NB4 (cell line): Measurements from ENCODE around the gene VAV2.

ENCODE experiments used
- MYC ChIP-seq: IDR thresholded peaks from 2 replicates; pipeline ENCODE4 v1.6.1; 2011; ENCODE audit warnings: low read depth, low read length
- POLR2A ChIP-seq: IDR thresholded peaks from 2 replicates; pipeline ENCODE4 v1.6.1; 2011; ENCODE audit warnings: mild to moderate bottlenecking; ENCODE audit not compliant: insufficient read length; ENCODE audit errors: extremely low read depth
- TF ChIP-seq, protein P1 (sequence below): IDR thresholded peaks from one replicate; pipeline ENCODE4 v1.5.1; 2012; ENCODE audit warnings: low read depth, low read length

DNA sequence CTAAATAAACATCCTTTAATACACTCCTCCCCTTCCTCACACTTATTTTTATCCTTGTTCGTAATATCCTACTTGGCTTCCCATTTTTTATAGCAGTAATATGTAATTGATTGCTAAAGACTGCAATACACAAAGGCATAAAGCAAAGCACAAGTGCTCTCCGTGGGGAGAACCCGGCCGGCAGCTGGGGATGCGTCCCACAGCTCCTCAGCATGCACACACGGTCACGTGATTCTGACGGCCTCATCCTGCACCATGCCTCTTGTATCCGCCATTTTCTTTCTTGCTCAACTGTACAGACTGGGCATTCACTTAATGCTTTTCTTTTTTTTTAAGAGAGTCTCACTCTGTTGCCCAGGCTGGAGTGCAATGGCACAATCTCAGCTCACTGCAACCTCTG lies 36.0 kb upstream of the VAV2 start:
- no peak for TF ChIP-seq POLR2A
- TF ChIP-seq, protein P1, sequence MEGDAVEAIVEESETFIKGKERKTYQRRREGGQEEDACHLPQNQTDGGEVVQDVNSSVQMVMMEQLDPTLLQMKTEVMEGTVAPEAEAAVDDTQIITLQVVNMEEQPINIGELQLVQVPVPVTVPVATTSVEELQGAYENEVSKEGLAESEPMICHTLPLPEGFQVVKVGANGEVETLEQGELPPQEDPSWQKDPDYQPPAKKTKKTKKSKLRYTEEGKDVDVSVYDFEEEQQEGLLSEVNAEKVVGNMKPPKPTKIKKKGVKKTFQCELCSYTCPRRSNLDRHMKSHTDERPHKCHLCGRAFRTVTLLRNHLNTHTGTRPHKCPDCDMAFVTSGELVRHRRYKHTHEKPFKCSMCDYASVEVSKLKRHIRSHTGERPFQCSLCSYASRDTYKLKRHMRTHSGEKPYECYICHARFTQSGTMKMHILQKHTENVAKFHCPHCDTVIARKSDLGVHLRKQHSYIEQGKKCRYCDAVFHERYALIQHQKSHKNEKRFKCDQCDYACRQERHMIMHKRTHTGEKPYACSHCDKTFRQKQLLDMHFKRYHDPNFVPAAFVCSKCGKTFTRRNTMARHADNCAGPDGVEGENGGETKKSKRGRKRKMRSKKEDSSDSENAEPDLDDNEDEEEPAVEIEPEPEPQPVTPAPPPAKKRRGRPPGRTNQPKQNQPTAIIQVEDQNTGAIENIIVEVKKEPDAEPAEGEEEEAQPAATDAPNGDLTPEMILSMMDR: no peak
- TF ChIP-seq MYC: no peak
